IMR-90 (cell line): Measurements from ENCODE around the gene NLGN3. TPM values are rescaled to one million over a fixed set of nuclear protein-coding genes. Genes with fewer than 3 reads are reported as not detected.

Experiments
- ATAC-seq: fragments of 200-7000 bp; cut with Tn5 transposase; 2 replicates; pipeline ENCODE4 v1.9.1; 2020; ENCODE audit warnings: low read depth, mild to moderate bottlenecking, moderate library complexity
- BruUV-seq: library from RNA; stranded (reverse); fragments of 400-500 nt; replicated peaks from 2 replicates; lab custom pipeline; 2021; lab: Mats Ljungman, UMichigan
- CTCF ChIA-PET: fragments of 300-600 bp; formaldehyde crosslinking; extraction: SDS; loops from one replicate; lab custom pipeline; 2021; ENCODE audit warnings: antibody characterized with exemption; lab: Yijun Ruan, JAX
- POLR2A ChIA-PET: fragments of 300-600 bp; sonication (Branson Sonifier 250); formaldehyde crosslinking; loops from one replicate; lab custom pipeline; 2022; ENCODE audit warnings: antibody characterized with exemption; ENCODE audit not compliant: unreplicated experiment; lab: Charles Lee
- DNase-seq: peaks from one replicate; pipeline ENCODE4 v3.0.0; 2013
- H2AFZ ChIP-seq: replicated peaks from 2 replicates; pipeline ENCODE3; 2013; ENCODE audit warnings: low read length, mild to moderate bottlenecking; ENCODE audit not compliant: poor library complexity
- H2AK5ac ChIP-seq: 2 replicates; pipeline ENCODE4 v1.6.1; 2013; ENCODE audit warnings: low read depth, low read length, inconsistent platforms
- H2AK9ac ChIP-seq: replicated peaks from 2 replicates; pipeline ENCODE3; 2013; ENCODE audit warnings: mild to moderate bottlenecking, low read depth, low read length, moderate library complexity; ENCODE audit not compliant: poor library complexity
- H2BK120ac ChIP-seq: 2 replicates; pipeline ENCODE4 v1.6.1; 2013; ENCODE audit warnings: low read depth, low read length, inconsistent platforms
- H2BK15ac ChIP-seq: 3 replicates; pipeline ENCODE4 v1.6.1; 2013; ENCODE audit warnings: low read depth, low read length, inconsistent platforms
- H2BK20ac ChIP-seq: 2 replicates; pipeline ENCODE4 v1.6.1; 2013; ENCODE audit warnings: low read depth, mild to moderate bottlenecking, inconsistent platforms, low read length, moderate library complexity
- H2BK5ac ChIP-seq: 2 replicates; pipeline ENCODE4 v1.6.1; 2013; ENCODE audit warnings: mild to moderate bottlenecking, low read depth, low read length, inconsistent platforms; ENCODE audit not compliant: poor library complexity, severe bottlenecking
- H3K14ac ChIP-seq: replicated peaks from 2 replicates; pipeline ENCODE4 v1.6.1; 2013; ENCODE audit warnings: low read depth, low read length, inconsistent platforms
- H3K18ac ChIP-seq: 2 replicates; pipeline ENCODE4 v1.6.1; 2013; ENCODE audit warnings: low read depth, low read length, control low read depth
- H3K23ac ChIP-seq: 2 replicates; pipeline ENCODE4 v1.6.1; 2013; ENCODE audit warnings: low read depth, low read length, inconsistent platforms
- H3K27ac ChIP-seq: 2 replicates; pipeline ENCODE4 v1.5.1; 2013; ENCODE audit warnings: mild to moderate bottlenecking, control low read depth, low read length; ENCODE audit not compliant: insufficient read depth
- H3K27me3 ChIP-seq: 2 replicates; pipeline ENCODE4 v1.6.1; 2013; ENCODE audit warnings: low read length; ENCODE audit not compliant: control insufficient read depth, insufficient read depth
- H3K36me3 ChIP-seq: 2 replicates; pipeline ENCODE4 v1.6.1; 2013; ENCODE audit warnings: low read length, mixed read lengths; ENCODE audit not compliant: control insufficient read depth, insufficient read depth
- H3K4ac ChIP-seq: 2 replicates; pipeline ENCODE4 v1.6.1; 2013; ENCODE audit warnings: low read depth, low read length, inconsistent platforms
- H3K4me1 ChIP-seq: 2 replicates; pipeline ENCODE4 v1.6.1; 2013; ENCODE audit warnings: low read length, mixed read lengths; ENCODE audit not compliant: control insufficient read depth, insufficient read depth
- H3K4me2 ChIP-seq: 2 replicates; pipeline ENCODE4 v1.6.1; 2013; ENCODE audit warnings: low read depth, mild to moderate bottlenecking, control low read depth, low read length, moderate library complexity
- H3K4me3 ChIP-seq: 2 replicates; pipeline ENCODE4 v1.5.1; 2013; ENCODE audit warnings: low read depth, mild to moderate bottlenecking, control low read depth, low read length, moderate library complexity; ENCODE audit not compliant: insufficient read depth
- H3K56ac ChIP-seq: 2 replicates; pipeline ENCODE4 v1.6.1; 2013; ENCODE audit warnings: low read length, inconsistent platforms; ENCODE audit not compliant: insufficient read depth; ENCODE audit errors: extremely low read depth
- H3K79me1 ChIP-seq, 2 experiments: 2 replicates each; pipeline ENCODE4 v1.6.1; 2013; ENCODE audit warnings: low read length in 2 of 2, inconsistent platforms in 1 of 2, low read depth in 1 of 2
- H3K9ac ChIP-seq: 2 replicates; pipeline ENCODE4 v1.6.1; 2013; ENCODE audit warnings: low read depth, low read length, control low read depth
- H3K9me1 ChIP-seq: 2 replicates; pipeline ENCODE4 v1.6.1; 2013; ENCODE audit warnings: low read length, inconsistent platforms; ENCODE audit not compliant: insufficient read depth
- H3K9me3 ChIP-seq: 2 replicates; pipeline ENCODE4 v1.6.1; 2013; ENCODE audit warnings: low read length; ENCODE audit not compliant: control insufficient read depth, insufficient read depth
- H4K20me1 ChIP-seq: 2 replicates; pipeline ENCODE4 v1.6.1; 2013; ENCODE audit warnings: low read length, inconsistent platforms; ENCODE audit not compliant: insufficient read depth
- H4K5ac ChIP-seq: 2 replicates; pipeline ENCODE4 v1.6.1; 2013; ENCODE audit warnings: mild to moderate bottlenecking, low read depth, low read length, control low read depth
- H4K8ac ChIP-seq, 2 experiments: 2 replicates each; pipeline ENCODE4 v1.6.1; 2013; ENCODE audit warnings: low read depth in 2 of 2, low read length in 2 of 2, control low read depth in 1 of 2, inconsistent platforms in 1 of 2
- H4K91ac ChIP-seq: 2 replicates; pipeline ENCODE4 v1.6.1; 2013; ENCODE audit warnings: low read depth, low read length, inconsistent platforms; ENCODE audit not compliant: insufficient read depth
- CEBPB ChIP-seq: IDR thresholded peaks from 2 replicates; pipeline ENCODE4 v1.6.1; 2012; ENCODE audit warnings: low read depth, low read length, improper control_type of control experiment
- FOS ChIP-seq: fragments of 150-350 bp; IDR thresholded peaks from 2 replicates; pipeline ENCODE4 v1.6.1; 2016; ENCODE audit warnings: low read depth, low read length
- POLR2A ChIP-seq: IDR thresholded peaks from 2 replicates; pipeline ENCODE4 v1.6.1; 2012; ENCODE audit warnings: mild to moderate bottlenecking, low read depth, low read length
- RAD21 ChIP-seq: IDR thresholded peaks from 2 replicates; pipeline ENCODE4 v1.6.1; 2012; ENCODE audit warnings: low read length, improper control_type of control experiment
- RCOR1 ChIP-seq: IDR thresholded peaks from 2 replicates; pipeline ENCODE4 v1.6.1; 2012; ENCODE audit warnings: mild to moderate bottlenecking, low read length, improper control_type of control experiment; ENCODE audit not compliant: insufficient replicate concordance
- WGBS, 2 experiments: methylation state at CpG; one replicate each; pipeline versions ENCODE4 v1.1.5 to v1.1.7; 2013; ENCODE audit warnings: missing lambda C conversion rate in 2 of 2; ENCODE audit not compliant: insufficient read length in 1 of 2; ENCODE audit errors: extremely low coverage in 2 of 2; 5-methylcytosine and 5-hydroxymethylcytosine counted together
- dilution Hi-C: fragments of 300-500 bp; cut with HindIII; formaldehyde crosslinking; loops from one replicate; pipeline ENCODE4 v1.14.3; 2018; ENCODE audit warnings: low sequenced_read_pairs; ENCODE audit not compliant: unreplicated experiment
- in situ Hi-C: fragments of 300-500 bp; cut with MboI; formaldehyde crosslinking; loops from 3 replicates; pipeline ENCODE4 v1.14.3; 2019; ENCODE audit warnings: low sequenced_read_pairs, inconsistent platforms, mixed read lengths
- intact Hi-C: fragments of 100-400 bp; cut with micrococcal nuclease; formaldehyde crosslinking; loops from 2 replicates; pipeline ENCODE4 v1.10.0; 2022
- polyA plus RNA-seq, 3 experiments: library from polyadenylated mRNA; depleted of rRNA; stranded (reverse); fragments of >200 nt; gene quantifications; 2 replicates each; pipeline ENCODE4 v1.2.3, GENCODE V29; 2012; ENCODE audit warnings: low replicate concordance in 1 of 3
- total RNA-seq: library from RNA; depleted of rRNA; stranded (reverse); fragments of >200 nt; gene quantifications from 2 replicates; pipeline ENCODE4 v1.2.3, GENCODE V29; 2012

The NLGN3 gene
- total and polyA plus RNA-seq, 2 of the 4 experiments (the other 2 are of a cell fraction) = 0.18 to 0.39 TPM

- H3K4me2 ChIP-seq = no peak overlapping the region
- intact Hi-C loops (no loop called here), in situ Hi-C loops (no loop called here), dilution Hi-C loops (no loop called here)
- TF ChIP-seq RAD21 (no peak), CEBPB (no peak), FOS (no peak), POLR2A (no peak), RCOR1 (no peak)
- peaks cover 13% of the 10 kb centered on the region for H3K27me3 ChIP-seq
- no peak overlapping the region for H3K56ac ChIP-seq
- H3K9me1 ChIP-seq = no peaks in the 10 kb centered on the region
- H3K4me1 ChIP-seq = no peaks in the 10 kb centered on the region
- H3K79me1 ChIP-seq = no peaks in the 10 kb centered on the region
- H4K20me1 ChIP-seq = no peaks in the 10 kb centered on the region
- H3K14ac ChIP-seq = no peak overlapping the region
- ChIA-PET POLR2A (interaction anchor here (0.5 kb wide), 1 partner anchor 51 kb away, joined by 3 read pairs; no protein-coding TSS in a partner anchor), CTCF (no interaction called here)
- no peak overlapping the region for H4K91ac ChIP-seq
- H3K9ac ChIP-seq = no peak overlapping the region
- 17% methylated on average over 1 of the region's 3 CpGs; no CpG with 5 or more reads in 1 of the 2 experiments for WGBS, 2 experiments
- H3K4ac ChIP-seq = no peak overlapping the region
- H2BK5ac ChIP-seq = no peak overlapping the region
- no TSS peak for BruUV-seq
- H3K4me3 ChIP-seq = no peak overlapping the region
- H4K8ac ChIP-seq = no peak overlapping the region
- ATAC-seq (peak; percentile 32), DNase-seq (peak; percentile 31)
- H2BK15ac ChIP-seq = no peak overlapping the region
- no peak overlapping the region for H2BK120ac ChIP-seq
- no peak overlapping the region for H3K23ac ChIP-seq
- no peak overlapping the region for H2AK5ac ChIP-seq
- no peaks in the 10 kb centered on the region for H3K9me3 ChIP-seq
- no peak overlapping the region for H2AK9ac ChIP-seq
- no peak overlapping the region for H2BK20ac ChIP-seq
- H3K36me3 ChIP-seq = no peaks in the 10 kb centered on the region
- no peak overlapping the region for H2AFZ ChIP-seq
- H4K5ac ChIP-seq = no peak overlapping the region
- no peak overlapping the region for H3K18ac ChIP-seq
- no peak overlapping the region for H3K27ac ChIP-seq
Observed at GRCh38 chrX:71210816-71211215, 66.2 kb downstream of the NLGN3 start.
